Testis (tissue), 2 donors: ENCODE results near the gene ADAMTSL2.

Experiments
- POLR2A ChIP-seq: fragments of 450-650 bp; IDR thresholded peaks from one replicate; pipeline ENCODE4 v1.6.1; 2017; ENCODE audit warnings: antibody characterized with exemption, mild to moderate bottlenecking, moderate library complexity
- TF ChIP-seq, protein P1 (sequence below), 3 experiments: fragments of 450-650 bp in 2 of 3; fragments of 200-600 bp in 1 of 3; sonication (generic) in 1 of 3; IDR thresholded peaks; one replicate each; pipeline ENCODE4 v1.5.1; 2016 to 2019; ENCODE audit warnings: antibody characterized with exemption in 3 of 3, mild to moderate bottlenecking in 2 of 3, moderate library complexity in 1 of 3

DNA sequence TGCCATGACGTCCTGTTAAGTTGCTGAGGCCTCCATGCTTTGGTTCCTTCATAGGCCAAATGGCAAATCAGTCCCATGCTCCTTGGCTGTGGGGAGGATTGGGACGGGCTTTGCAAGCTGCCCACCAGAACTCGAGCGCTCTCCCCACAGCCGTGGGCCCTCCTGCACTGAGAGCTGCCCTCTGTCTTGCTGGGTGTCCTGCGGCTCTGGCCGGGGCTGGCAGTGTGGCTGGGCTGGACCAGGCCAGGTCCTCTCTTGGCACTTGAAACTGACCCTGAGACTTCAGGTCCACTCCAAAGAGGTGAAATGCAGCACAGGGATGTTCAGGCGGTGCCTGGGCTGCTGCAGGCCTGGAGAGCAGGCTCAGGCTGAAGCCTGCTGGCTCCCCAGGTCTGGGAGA lies 16.8 kb upstream of the ADAMTSL2 start:
- TF ChIP-seq, protein P1, sequence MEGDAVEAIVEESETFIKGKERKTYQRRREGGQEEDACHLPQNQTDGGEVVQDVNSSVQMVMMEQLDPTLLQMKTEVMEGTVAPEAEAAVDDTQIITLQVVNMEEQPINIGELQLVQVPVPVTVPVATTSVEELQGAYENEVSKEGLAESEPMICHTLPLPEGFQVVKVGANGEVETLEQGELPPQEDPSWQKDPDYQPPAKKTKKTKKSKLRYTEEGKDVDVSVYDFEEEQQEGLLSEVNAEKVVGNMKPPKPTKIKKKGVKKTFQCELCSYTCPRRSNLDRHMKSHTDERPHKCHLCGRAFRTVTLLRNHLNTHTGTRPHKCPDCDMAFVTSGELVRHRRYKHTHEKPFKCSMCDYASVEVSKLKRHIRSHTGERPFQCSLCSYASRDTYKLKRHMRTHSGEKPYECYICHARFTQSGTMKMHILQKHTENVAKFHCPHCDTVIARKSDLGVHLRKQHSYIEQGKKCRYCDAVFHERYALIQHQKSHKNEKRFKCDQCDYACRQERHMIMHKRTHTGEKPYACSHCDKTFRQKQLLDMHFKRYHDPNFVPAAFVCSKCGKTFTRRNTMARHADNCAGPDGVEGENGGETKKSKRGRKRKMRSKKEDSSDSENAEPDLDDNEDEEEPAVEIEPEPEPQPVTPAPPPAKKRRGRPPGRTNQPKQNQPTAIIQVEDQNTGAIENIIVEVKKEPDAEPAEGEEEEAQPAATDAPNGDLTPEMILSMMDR (IDR thresholded peaks at IDR 0.05) = no peak
- no peak for TF ChIP-seq POLR2A
